HepG2 (cell line): ENCODE measurements around the gene SULT4A1. TPM values are rescaled to one million over a fixed set of nuclear protein-coding genes. Genes with fewer than 3 reads are reported as not detected.
A peak's percentile ranks its signal among the peaks of the same experiment; 100 is the strongest.

Source experiments
- ATAC-seq: fragments of 200-7000 bp; cut with Tn5 transposase; 3 replicates; pipeline ENCODE4 v1.9.1; 2020; ENCODE audit warnings: mild to moderate bottlenecking, moderate library complexity
- BruUV-seq: library from RNA; stranded (reverse); fragments of 400-500 nt; replicated peaks from 2 replicates; lab custom pipeline; 2021; lab: Mats Ljungman, UMichigan
- CTCF ChIA-PET: fragments of 300-600 bp; formaldehyde crosslinking; extraction: SDS; loops from one replicate; lab custom pipeline; 2021; ENCODE audit warnings: low total read pairs, inconsistent platforms, low intra/inter-chr PET ratio; lab: Yijun Ruan, JAX
- POLR2A ChIA-PET: fragments of 350-600 bp; sonication (Branson Sonifier 250); formaldehyde crosslinking; loops from one replicate; lab custom pipeline; 2020; ENCODE audit warnings: antibody characterized with exemption, inconsistent platforms; lab: Yijun Ruan, JAX
- DNase-seq: peaks from one replicate; pipeline ENCODE4 v3.0.0-alpha.2; 2015; ENCODE audit warnings: low spot score
- FAIRE-seq: peaks from 3 replicates; lab custom pipeline; 2011; peaks lifted over from hg19 to GRCh38; lab: Jason Lieb, UNC
- H2AFZ ChIP-seq: one replicate; pipeline ENCODE4 v1.6.1; 2011; ENCODE audit warnings: low read length, inconsistent platforms
- H3K27ac ChIP-seq: fragments of 300-600 bp; 3 replicates; pipeline ENCODE4 v1.8.0; 2011; ENCODE audit warnings: mixed run types, mild to moderate bottlenecking, mixed read lengths, low read length, inconsistent platforms; ENCODE audit not compliant: insufficient read depth; ENCODE audit errors: extremely low read length
- H3K27me3 ChIP-seq, 2 experiments: fragments of 200-600 bp in 1 of 2; 2 replicates in 1 of 2; 3 replicates in 1 of 2; pipeline versions ENCODE4 v1.6.0 to v1.8.0; 2011; ENCODE audit warnings: low read length in 2 of 2, mild to moderate bottlenecking in 2 of 2, moderate library complexity in 2 of 2, inconsistent platforms in 1 of 2; ENCODE audit not compliant: insufficient read depth in 2 of 2, control insufficient read depth in 1 of 2
- H3K36me3 ChIP-seq, 2 experiments: fragments of 200-600 bp in 1 of 2; replicated peaks in 1 of 2; 2 replicates in 1 of 2; 3 replicates in 1 of 2; pipeline versions ENCODE4 v1.5.1 to v1.8.0; 2011; ENCODE audit warnings: low read length in 2 of 2, inconsistent platforms in 1 of 2; ENCODE audit not compliant: insufficient read depth in 2 of 2, control insufficient read depth in 1 of 2
- H3K4me1 ChIP-seq: 2 replicates; pipeline ENCODE4 v1.5.1; 2012; ENCODE audit warnings: low read length, inconsistent platforms; ENCODE audit not compliant: insufficient read depth
- H3K4me2 ChIP-seq: 2 replicates; pipeline ENCODE4 v1.6.0; 2011; ENCODE audit warnings: low read depth, low read length, inconsistent platforms
- H3K4me3 ChIP-seq, 3 experiments: fragments of 200-600 bp in 1 of 3; sonication (generic), shearing (Covaris generic) in 1 of 3; replicated peaks in 1 of 3; 2 replicates each; pipeline ENCODE4 v1.5.1; 2011 to 2016; ENCODE audit warnings: low read length in 3 of 3, inconsistent platforms in 2 of 3, low read depth in 2 of 3, mild to moderate bottlenecking in 2 of 3, control low read depth in 1 of 3, mixed read lengths in 1 of 3; ENCODE audit not compliant: insufficient read depth in 1 of 3
- H3K79me2 ChIP-seq: one replicate; pipeline ENCODE4 v1.6.1; 2011; ENCODE audit warnings: low read length, inconsistent platforms; ENCODE audit not compliant: insufficient read depth
- H3K9ac ChIP-seq: 2 replicates; pipeline ENCODE4 v1.6.0; 2011; ENCODE audit warnings: mild to moderate bottlenecking, low read depth, low read length, inconsistent platforms; ENCODE audit not compliant: insufficient read depth
- H3K9me3 ChIP-seq: 2 replicates; pipeline ENCODE4 v1.5.1; 2012; ENCODE audit warnings: mild to moderate bottlenecking, low read length
- H4K20me1 ChIP-seq: 2 replicates; pipeline ENCODE4 v1.6.0; 2011; ENCODE audit warnings: inconsistent platforms, mild to moderate bottlenecking, low read length, moderate library complexity; ENCODE audit not compliant: insufficient read depth
- FOXC1 ChIP-seq: sonication (generic); formaldehyde crosslinking; IDR thresholded peaks from 2 replicates; pipeline ENCODE4 v1.8.0; 2022; ENCODE audit warnings: mild to moderate bottlenecking, missing genetic modification reagents, borderline replicate concordance
- GZF1 ChIP-seq: sonication (generic); formaldehyde crosslinking; IDR thresholded peaks from 2 replicates; pipeline ENCODE4 v1.5.1; 2020; ENCODE audit warnings: mild to moderate bottlenecking, missing genetic modification reagents
- MIER3 ChIP-seq: IDR thresholded peaks from 2 replicates; pipeline ENCODE4 v1.6.1; 2016; ENCODE audit warnings: missing compliant biosample characterization, borderline replicate concordance
- REST ChIP-seq, 2 experiments: IDR thresholded peaks; 2 replicates each; pipeline ENCODE4 v1.6.1; 2011 to 2012; ENCODE audit warnings: low read length in 2 of 2, borderline replicate concordance in 1 of 2, low read depth in 1 of 2, mild to moderate bottlenecking in 1 of 2, moderate library complexity in 1 of 2
- SAP130 ChIP-seq: IDR thresholded peaks from 2 replicates; pipeline ENCODE4 v1.6.1; 2016; ENCODE audit warnings: low read depth
- SKI ChIP-seq: fragments of 450-650 bp; IDR thresholded peaks from one replicate; pipeline ENCODE4 v1.6.1; 2018; ENCODE audit warnings: mild to moderate bottlenecking; ENCODE audit not compliant: partially characterized antibody
- STAT6 ChIP-seq: sonication (generic); formaldehyde crosslinking; IDR thresholded peaks from 2 replicates; pipeline ENCODE4 v1.4.0; 2020; ENCODE audit warnings: missing genetic modification reagents, mild to moderate bottlenecking, borderline replicate concordance
- ZFP1 ChIP-seq: IDR thresholded peaks from 2 replicates; pipeline ENCODE4 v1.6.1; 2016
- WGBS: methylation state at CpG from one replicate; pipeline ENCODE4 v1.1.6; 2017; ENCODE audit warnings: low lambda C conversion rate; 5-methylcytosine and 5-hydroxymethylcytosine counted together
- in situ Hi-C: cut with HindIII; loops from 2 replicates; pipeline ENCODE4 v1.10.0; 2017; ENCODE audit warnings: low pct_unique_long_range_greater_than_20kb; ENCODE audit not compliant: extremely low pct_ligation_motif_present
- intact Hi-C: fragments of 100-400 bp; cut with micrococcal nuclease; formaldehyde crosslinking; loops from one replicate; pipeline ENCODE4 v1.10.0; 2022; ENCODE audit not compliant: unreplicated experiment
- polyA plus RNA-seq, 8 experiments: library from polyadenylated mRNA; depleted of rRNA in 3 of 8; stranded (reverse) in 7 of 8; unstranded in 1 of 8; fragments of >200 nt; fragmentation: Illumina TruSeq in 4 of 8; extraction: Trizol in 4 of 8; gene quantifications; 2 replicates each; pipeline versions ENCODE4 v1.2.1 to v1.2.3, GENCODE V29; 2011 to 2016; ENCODE audit warnings: low read depth in 4 of 8, missing spikeins in 1 of 8, mixed read lengths in 1 of 8; ENCODE audit not compliant: insufficient read depth in 1 of 8
- total RNA-seq, 5 experiments: library from RNA; depleted of rRNA; stranded (reverse); fragments of >200 nt; fragmentation: Illumina TruSeq; extraction: Trizol; gene quantifications; 2 replicates each; pipeline ENCODE4 v1.2.3, GENCODE V29; 2016; ENCODE audit warnings: low read depth in 1 of 5
- TF ChIP-seq, protein P1 (sequence below): sonication (generic); formaldehyde crosslinking; IDR thresholded peaks from 2 replicates; pipeline ENCODE4 v1.8.1; 2023; ENCODE audit warnings: mild to moderate bottlenecking, missing genetic modification reagents, borderline replicate concordance
- TF ChIP-seq, protein P2 (sequence below): sonication (generic); formaldehyde crosslinking; IDR thresholded peaks from 2 replicates; pipeline ENCODE4 v1.4.0; 2020; ENCODE audit warnings: missing genetic modification reagents, borderline replicate concordance
- TF ChIP-seq, protein P3 (sequence below): IDR thresholded peaks from 2 replicates; pipeline ENCODE4 v1.6.1; 2016; ENCODE audit warnings: low read depth, borderline replicate concordance

The SULT4A1 gene
- total and polyA plus RNA-seq, 2 of the 13 experiments (the other 11 are each of a cell fraction or from before 2014, with no cell fraction given): not detected

GRCh38 chr22:43783777-43784176 lies 78.5 kb downstream of the SULT4A1 start:
- intact Hi-C loops (no loop called here), in situ Hi-C loops (no loop called here)
- Histone ChIP-seq H4K20me1 (no peaks in the 10 kb centered on the region), H3K79me2 (no peaks in the 10 kb centered on the region), H3K4me3 (no peak overlapping the region), H3K4me1 (no peaks in the 10 kb centered on the region), H3K9ac (no peak overlapping the region), H3K36me3 (no peaks in the 10 kb centered on the region), H3K27me3 (no peaks in the 10 kb centered on the region; a peak in 1 of 5 replicates), H3K4me2 (no peak overlapping the region), H3K27ac (no peak overlapping the region), H3K9me3 (no peaks in the 10 kb centered on the region), H2AFZ (no peak overlapping the region)
- BruUV-seq: no TSS peak
- FAIRE-seq (no peak), DNase-seq (peak; percentile 8), ATAC-seq (peak; percentile 61; the same call in 2 of the 3 replicates)
- ChIA-PET POLR2A (no interaction called here), CTCF (no interaction called here)
- TF ChIP-seq SKI: no peak
- TF ChIP-seq, protein P1, sequence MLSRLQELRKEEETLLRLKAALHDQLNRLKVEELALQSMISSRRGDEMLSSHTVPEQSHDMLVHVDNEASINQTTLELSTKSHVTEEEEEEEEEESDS (CRISPR knock-in tag): no peak
- TF ChIP-seq, protein P2, sequence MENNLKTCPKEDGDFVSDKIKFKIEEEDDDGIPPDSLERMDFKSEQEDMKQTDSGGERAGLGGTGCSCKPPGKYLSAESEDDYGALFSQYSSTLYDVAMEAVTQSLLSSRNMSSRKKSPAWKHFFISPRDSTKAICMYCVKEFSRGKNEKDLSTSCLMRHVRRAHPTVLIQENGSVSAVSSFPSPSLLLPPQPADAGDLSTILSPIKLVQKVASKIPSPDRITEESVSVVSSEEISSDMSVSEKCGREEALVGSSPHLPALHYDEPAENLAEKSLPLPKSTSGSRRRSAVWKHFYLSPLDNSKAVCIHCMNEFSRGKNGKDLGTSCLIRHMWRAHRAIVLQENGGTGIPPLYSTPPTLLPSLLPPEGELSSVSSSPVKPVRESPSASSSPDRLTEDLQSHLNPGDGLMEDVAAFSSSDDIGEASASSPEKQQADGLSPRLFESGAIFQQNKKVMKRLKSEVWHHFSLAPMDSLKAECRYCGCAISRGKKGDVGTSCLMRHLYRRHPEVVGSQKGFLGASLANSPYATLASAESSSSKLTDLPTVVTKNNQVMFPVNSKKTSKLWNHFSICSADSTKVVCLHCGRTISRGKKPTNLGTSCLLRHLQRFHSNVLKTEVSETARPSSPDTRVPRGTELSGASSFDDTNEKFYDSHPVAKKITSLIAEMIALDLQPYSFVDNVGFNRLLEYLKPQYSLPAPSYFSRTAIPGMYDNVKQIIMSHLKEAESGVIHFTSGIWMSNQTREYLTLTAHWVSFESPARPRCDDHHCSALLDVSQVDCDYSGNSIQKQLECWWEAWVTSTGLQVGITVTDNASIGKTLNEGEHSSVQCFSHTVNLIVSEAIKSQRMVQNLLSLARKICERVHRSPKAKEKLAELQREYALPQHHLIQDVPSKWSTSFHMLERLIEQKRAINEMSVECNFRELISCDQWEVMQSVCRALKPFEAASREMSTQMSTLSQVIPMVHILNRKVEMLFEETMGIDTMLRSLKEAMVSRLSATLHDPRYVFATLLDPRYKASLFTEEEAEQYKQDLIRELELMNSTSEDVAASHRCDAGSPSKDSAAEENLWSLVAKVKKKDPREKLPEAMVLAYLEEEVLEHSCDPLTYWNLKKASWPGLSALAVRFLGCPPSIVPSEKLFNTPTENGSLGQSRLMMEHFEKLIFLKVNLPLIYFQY (CRISPR knock-in tag): no peak
- TF ChIP-seq REST (IDR thresholded peaks at IDR 0.05; ENCODE audit: borderline replicate concordance in 1 of 2, low read depth in 1 of 2, low read length in 2 of 2): no peak
- TF ChIP-seq MIER3 (CRISPR knock-in tag): no peak
- no peak for TF ChIP-seq GZF1
- TF ChIP-seq, protein P3, sequence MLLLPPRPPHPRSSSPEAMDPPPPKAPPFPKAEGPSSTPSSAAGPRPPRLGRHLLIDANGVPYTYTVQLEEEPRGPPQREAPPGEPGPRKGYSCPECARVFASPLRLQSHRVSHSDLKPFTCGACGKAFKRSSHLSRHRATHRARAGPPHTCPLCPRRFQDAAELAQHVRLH: no peak
- no peak for TF ChIP-seq SAP130 (CRISPR knock-in tag)
- no peak for TF ChIP-seq STAT6 (CRISPR knock-in tag)
- no peak for TF ChIP-seq ZFP1 (CRISPR knock-in tag)
- no peak for TF ChIP-seq FOXC1 (CRISPR knock-in tag)
- WGBS: 4% methylated on average over 2 of the region's 2 CpGs
